Measurements from ENCODE around the gene COX5B. TPM values are rescaled to one million over a fixed set of nuclear protein-coding genes. Genes with fewer than 3 reads are reported as not detected.

The COX5B gene
- total RNA-seq, 1 donor from 2014 or later: 155 TPM

GRCh38 chr2:97660775-97661389, 15.0 kb downstream of the COX5B start:
- peaks cover 20% of the 10 kb centered on the region for H3K4me1 ChIP-seq

GRCh38 chr2:97661927-97662326, 16.1 kb downstream of the COX5B start:
- intact Hi-C loops (cut with DNase I): no loop called here
- DNase-seq (no peak), ATAC-seq (no peak)
- H3K27ac ChIP-seq: no peak overlapping the region
- peaks cover 23% of the 10 kb centered on the region for H3K36me3 ChIP-seq
- H3K4me3 ChIP-seq: no peak overlapping the region
- peaks cover 20% of the 10 kb centered on the region for H3K4me1 ChIP-seq
- H3K27me3 ChIP-seq: no peaks in the 10 kb centered on the region
- H3K9me3 ChIP-seq: no peaks in the 10 kb centered on the region
- no peak for TF ChIP-seq CTCF (IDR thresholded peaks at IDR 0.05)

More at GRCh38 chr2:97660775-97661389, 15.0 kb downstream of the COX5B start:
- intact Hi-C loops (cut with DNase I): no loop called here
- ATAC-seq (no peak), DNase-seq (no peak)
- TF ChIP-seq CTCF (IDR thresholded peaks at IDR 0.05): no peak
- Histone ChIP-seq H3K27ac (no peak overlapping the region), H3K27me3 (no peaks in the 10 kb centered on the region), H3K4me3 (no peak overlapping the region), H3K36me3 (peaks cover 29% of the 10 kb centered on the region), H3K9me3 (no peaks in the 10 kb centered on the region)

- H3K36me3 ChIP-seq: peaks cover 18% of the 10 kb centered on the region
- H3K27me3 ChIP-seq: no peaks in the 10 kb centered on the region
- no peaks in the 10 kb centered on the region for H3K9me3 ChIP-seq
- H3K4me3 ChIP-seq: peak overlapping the region; percentile 67
- H3K27ac ChIP-seq: peak overlapping the region; percentile 97
- H3K4me1 ChIP-seq: peaks cover 20% of the 10 kb centered on the region
- no peak for TF ChIP-seq CTCF (IDR thresholded peaks at IDR 0.05)
- no peak for DNase-seq
- intact Hi-C loops (cut with DNase I): no loop called here
- no peak for ATAC-seq
Measured at GRCh38 chr2:97662386-97662894, 16.6 kb downstream of the COX5B start.

- peak; percentile 91 for DNase-seq
- intact Hi-C loops (cut with DNase I): no loop called here
Measured at GRCh38 chr2:97662895-97663625, 17.2 kb downstream of the COX5B start.

GRCh38 chr2:97663626-97663961, 17.7 kb downstream of the COX5B start:
- Histone ChIP-seq H3K36me3 (peaks cover 7% of the 10 kb centered on the region), H3K4me1 (peaks cover 20% of the 10 kb centered on the region), H3K27me3 (no peaks in the 10 kb centered on the region), H3K27ac (peak overlapping the region; percentile 97), H3K9me3 (no peaks in the 10 kb centered on the region), H3K4me3 (peak overlapping the region; percentile 67)
- no peak for TF ChIP-seq CTCF (IDR thresholded peaks at IDR 0.05)
- ATAC-seq (no peak), DNase-seq (no peak)
- intact Hi-C loops (cut with DNase I): no loop called here

More at GRCh38 chr2:97662895-97663625, 17.2 kb downstream of the COX5B start:
- H3K27me3 ChIP-seq: no peaks in the 10 kb centered on the region
- peak overlapping the region; percentile 97 for H3K27ac ChIP-seq
- no peaks in the 10 kb centered on the region for H3K9me3 ChIP-seq
- TF ChIP-seq CTCF (IDR thresholded peaks at IDR 0.05): no peak
- peaks cover 12% of the 10 kb centered on the region for H3K36me3 ChIP-seq
- peaks cover 20% of the 10 kb centered on the region for H3K4me1 ChIP-seq
- peak overlapping the region; percentile 67 for H3K4me3 ChIP-seq
- peak; percentile 67 for ATAC-seq

All from upper lobe of right lung (tissue), 1 donor.